Activated T-cell treated with anti-CD3 and anti-CD28 coated beads, Interleukin-2, amount 50 U/mL, for 48 hours (primary cell): Measurements from ENCODE around the gene ZG16B.

ENCODE experiments used
- DNase-seq, 2 experiments: peaks; one replicate each; pipeline ENCODE4 v3.0.0-alpha.2; 2020

Gene ZG16B

GRCh38 chr16:2808181-2808580 lies 21.9 kb upstream of the ZG16B start:
- no peak for DNase-seq

GRCh38 chr16:2809149-2809760 lies 20.8 kb upstream of the ZG16B start:
- DNase-seq: no peak

- no peak for DNase-seq
Observed at GRCh38 chr16:2810651-2811050, 19.5 kb upstream of the ZG16B start.

- DNase-seq: no peak
Observed at GRCh38 chr16:2811703-2812471, 18.2 kb upstream of the ZG16B start.

GRCh38 chr16:2813771-2814221 lies 16.3 kb upstream of the ZG16B start:
- no peak for DNase-seq

GRCh38 chr16:2814551-2815298 lies 15.4 kb upstream of the ZG16B start:
- no peak for DNase-seq

GRCh38 chr16:2815299-2815771 lies 14.8 kb upstream of the ZG16B start:
- no peak for DNase-seq

GRCh38 chr16:2816751-2817339 lies 13.3 kb upstream of the ZG16B start, which contains the start of gene PRSS21:
TSS of gene PRSS21 (plus strand) at chr16:2817237. CDS start at chr16:2817269, 32 bp downstream.
- DNase-seq: peak; percentile 56 to 71

GRCh38 chr16:2817340-2818271 lies 12.5 kb upstream of the ZG16B start:
- peak; percentile 33 to 48 for DNase-seq

GRCh38 chr16:2818272-2818876 lies 11.7 kb upstream of the ZG16B start:
- DNase-seq: no peak

- no peak for DNase-seq
Observed at GRCh38 chr16:2819179-2819938, 10.7 kb upstream of the ZG16B start.

- DNase-seq: no peak
Observed at GRCh38 chr16:2819939-2820835, 9.9 kb upstream of the ZG16B start.

- no peak for DNase-seq
Observed at GRCh38 chr16:2820836-2821486, 9.1 kb upstream of the ZG16B start.

- no peak for DNase-seq
Observed at GRCh38 chr16:2821487-2822157, 8.5 kb upstream of the ZG16B start.

- no peak for DNase-seq
Observed at GRCh38 chr16:2822158-2822495, 8.0 kb upstream of the ZG16B start.

- DNase-seq: no peak
Observed at GRCh38 chr16:2822496-2822895, 7.6 kb upstream of the ZG16B start.

GRCh38 chr16:2824626-2825025 lies 5.5 kb upstream of the ZG16B start:
- no peak for DNase-seq

GRCh38 chr16:2825049-2825742 lies 4.9 kb upstream of the ZG16B start:
- DNase-seq: no peak
